ENCODE data around the gene SLC6A3.

Gene SLC6A3

DNA sequence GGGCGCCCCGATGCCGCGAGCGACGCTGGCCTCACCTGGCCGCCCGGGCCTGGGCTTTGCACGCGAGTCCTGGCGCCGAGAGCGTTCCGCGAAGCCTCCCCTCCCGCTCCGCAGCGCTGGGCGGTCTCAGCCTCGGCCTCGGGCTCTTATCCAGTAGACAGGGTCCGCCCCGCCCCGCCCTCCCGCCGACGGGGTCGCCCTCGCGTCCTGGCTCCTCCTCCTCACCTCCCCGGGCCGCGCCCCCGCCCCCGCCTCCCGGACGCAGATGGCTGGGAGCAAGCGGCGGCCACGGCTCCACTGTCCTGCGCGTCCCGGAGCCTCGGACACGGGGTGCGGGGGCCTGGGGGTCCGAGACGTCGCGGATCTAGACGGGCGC lies at the start of gene SLC6A3:
Gene SLC6A3, minus strand, starts transcription at position 128 of the 376 bp plus-strand sequence. CDS start 2,243 bp downstream, outside the sequence.
- DNase-seq, result peak; percentile 3

DNA sequence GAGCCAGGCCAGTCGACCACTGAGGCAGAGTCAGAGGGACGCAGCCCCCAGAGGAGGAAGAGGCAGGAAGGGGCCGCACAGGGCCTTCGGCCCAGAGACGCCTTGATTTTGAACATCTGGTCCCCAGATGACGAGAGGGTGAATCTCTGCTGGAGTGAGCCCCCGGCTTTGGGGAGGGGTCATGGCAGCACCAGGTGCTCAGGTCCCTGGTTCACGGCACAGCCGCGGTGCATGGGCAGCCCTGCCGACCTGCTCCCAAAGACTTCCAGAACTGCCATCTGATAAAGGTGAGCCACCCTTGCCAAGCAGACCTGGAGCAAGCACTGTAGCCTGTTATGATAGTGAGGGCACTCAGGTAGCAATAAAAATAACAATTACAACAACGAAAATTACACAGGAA lies 48.7 kb upstream of the SLC6A3 start:
- DNase-seq, result no peak

DNA sequence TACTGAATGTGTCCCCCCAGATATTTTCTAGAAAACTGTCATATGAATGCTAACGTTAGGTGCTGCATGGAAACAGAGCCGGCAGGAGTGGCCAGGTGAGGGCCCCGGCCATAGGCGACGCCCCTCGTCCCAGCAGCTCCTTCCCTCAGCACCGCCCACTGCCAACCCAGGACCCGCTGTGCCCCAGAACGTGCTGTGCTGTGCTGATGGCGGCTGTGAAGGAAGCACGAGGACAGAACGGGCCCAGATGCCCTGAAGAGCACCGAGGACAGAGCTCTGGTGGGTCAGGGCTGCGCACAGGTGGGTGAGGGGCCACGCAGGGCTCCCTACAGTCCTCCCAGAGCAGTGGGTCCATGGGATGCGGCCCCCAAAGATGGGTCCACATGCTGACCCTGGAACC lies 48.2 kb upstream of the SLC6A3 start:
- DNase-seq, result no peak

DNA sequence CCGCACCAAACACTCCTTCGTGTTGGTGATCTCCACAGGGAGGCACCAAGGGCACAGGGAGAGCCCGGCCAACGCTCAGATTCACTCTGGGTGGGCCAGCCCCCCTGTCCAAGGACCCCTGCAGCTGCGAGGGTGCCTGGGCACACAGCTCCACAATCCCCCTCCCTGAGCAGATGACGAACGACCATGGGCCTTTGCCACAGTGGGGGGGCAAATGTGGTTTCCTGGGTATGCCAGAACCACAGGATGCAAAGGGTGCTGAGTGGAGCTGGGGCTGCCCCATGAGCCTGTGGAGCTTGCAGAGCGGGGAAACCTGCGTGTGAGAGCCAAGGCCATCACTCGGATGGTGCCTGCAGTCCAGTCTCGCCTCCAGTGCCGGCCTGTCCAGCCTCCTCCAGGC lies 47.5 kb upstream of the SLC6A3 start:
- no peak for DNase-seq

DNA sequence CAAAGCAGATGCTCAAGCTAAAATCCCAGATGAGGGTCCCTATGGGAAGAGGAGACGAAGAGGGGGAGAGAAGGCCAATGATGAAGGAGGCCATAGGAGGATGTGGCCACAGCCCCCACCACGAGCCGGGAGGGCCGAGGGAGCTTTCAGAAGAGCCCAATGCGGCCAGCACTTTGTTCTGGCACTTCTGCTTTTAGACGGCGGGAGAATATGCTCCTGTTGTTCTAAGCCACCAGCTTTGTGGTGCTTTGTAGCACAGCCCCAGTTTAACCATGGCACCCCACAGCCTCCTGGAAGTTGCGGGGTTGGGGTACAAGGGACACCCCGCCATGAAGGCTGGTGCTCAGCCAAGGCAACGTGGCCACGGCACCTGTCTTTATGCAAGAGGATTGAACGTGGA lies 45.1 kb upstream of the SLC6A3 start:
- no peak for DNase-seq

DNA sequence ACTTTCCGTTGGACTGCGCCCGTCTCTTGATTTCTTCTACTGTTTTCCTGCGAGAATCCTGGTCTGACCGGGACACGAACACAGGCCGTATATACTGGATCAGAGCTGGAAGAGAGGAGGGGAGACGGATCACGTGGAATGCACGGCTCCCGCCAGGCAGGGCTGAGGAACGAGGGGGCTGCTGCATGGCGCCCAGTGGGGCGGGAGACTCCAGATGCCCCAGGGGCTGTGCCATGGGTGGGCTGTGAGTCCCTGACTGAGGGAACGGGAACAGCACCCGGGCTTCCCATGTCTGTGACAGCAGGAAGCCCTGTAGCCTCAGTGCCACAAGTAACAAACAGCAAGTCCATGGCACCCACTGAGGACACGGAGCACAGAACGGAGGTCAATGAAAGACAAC lies 44.5 kb upstream of the SLC6A3 start:
- DNase-seq, result no peak

DNA sequence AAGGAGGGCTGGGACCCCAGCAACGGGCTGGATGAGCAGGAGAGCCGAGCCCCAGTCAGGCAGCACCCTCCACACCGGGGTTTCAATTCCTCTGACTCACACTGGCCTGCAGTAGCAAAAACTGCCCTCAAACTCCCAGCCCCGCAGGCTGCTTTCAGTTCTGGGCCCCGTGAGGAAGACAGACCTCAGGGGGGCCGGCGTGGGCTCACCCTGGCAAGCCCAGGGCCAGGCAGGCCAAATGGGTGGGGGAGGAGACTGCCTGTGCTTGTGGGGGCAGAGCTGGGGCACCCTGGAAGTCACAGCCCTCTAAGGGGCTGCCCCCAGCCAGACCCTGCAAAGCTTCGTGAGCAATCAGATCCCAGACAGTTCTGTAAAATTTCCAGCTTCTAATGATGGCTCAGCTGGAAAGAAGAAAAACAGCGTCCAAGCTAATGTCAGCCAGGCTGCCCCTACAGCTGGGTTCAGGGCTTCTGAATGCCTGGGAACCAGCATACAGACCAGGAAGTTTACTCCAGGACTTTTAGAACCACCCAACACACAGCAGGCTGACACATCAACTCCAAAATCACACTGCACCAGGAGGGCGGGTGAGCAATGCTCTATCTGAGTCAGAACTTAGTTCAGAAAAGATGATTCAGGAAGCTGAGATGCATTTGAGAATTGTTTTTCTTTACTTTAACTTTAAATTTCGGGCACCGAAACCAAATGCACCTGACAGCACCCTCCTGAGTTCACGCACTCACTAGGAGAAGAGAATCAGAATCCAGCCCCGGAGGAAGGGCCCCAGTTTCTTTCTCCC lies 43.8 kb upstream of the SLC6A3 start:
- DNase-seq, result no peak

DNA sequence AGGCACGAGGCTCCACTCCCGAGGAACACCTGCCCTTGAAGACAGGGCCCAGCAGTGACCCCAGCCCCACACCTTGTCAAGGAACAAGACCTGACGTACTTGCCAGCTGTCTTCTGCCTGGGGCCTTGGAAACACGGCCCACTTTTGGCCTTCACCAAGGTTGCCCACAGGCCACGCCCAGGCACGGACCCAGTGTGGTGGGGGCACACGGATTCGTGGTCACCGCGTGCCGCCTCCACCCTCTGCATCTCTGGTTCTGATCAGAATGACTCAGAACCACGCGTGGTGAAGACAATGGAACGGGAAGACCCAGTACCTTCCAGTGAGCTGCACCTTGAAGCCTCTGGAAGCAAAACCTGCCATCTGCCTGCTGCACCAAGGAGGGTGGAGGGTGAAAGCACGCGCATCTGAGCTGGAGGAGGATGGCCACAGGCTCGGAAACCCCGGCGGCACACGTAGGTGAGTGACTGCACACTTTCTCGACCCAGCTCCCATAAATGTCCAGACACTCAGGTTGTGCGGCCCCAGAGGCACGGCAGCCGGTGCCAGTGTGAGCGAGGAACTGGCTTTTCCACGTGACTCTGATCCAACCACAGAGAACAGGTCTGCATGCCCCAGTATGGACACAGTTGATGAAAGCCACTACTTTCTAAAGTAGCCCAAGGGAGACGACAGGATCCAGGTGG lies 42.0 kb upstream of the SLC6A3 start:
- no peak for DNase-seq

DNA sequence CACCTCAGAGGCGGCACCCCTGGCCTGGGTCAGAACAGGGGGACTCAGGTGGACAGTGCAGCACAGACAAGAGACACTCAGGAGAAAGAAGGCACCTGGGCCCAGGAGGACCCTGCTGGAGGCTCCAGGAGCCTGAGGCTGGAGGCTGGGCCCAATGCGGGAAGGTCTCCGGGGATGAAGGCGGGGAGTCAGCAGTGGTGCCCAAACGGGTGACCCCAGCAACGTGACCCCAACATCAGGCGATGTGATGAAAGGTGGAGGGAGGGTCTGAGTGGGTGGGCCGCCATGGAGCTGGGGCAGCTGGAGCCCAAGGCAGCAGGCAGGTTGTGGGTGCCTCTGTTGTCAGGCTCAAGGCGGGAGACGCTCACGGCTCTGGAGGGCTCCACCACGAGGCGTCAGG lies 41.0 kb upstream of the SLC6A3 start:
- no peak for DNase-seq

DNA sequence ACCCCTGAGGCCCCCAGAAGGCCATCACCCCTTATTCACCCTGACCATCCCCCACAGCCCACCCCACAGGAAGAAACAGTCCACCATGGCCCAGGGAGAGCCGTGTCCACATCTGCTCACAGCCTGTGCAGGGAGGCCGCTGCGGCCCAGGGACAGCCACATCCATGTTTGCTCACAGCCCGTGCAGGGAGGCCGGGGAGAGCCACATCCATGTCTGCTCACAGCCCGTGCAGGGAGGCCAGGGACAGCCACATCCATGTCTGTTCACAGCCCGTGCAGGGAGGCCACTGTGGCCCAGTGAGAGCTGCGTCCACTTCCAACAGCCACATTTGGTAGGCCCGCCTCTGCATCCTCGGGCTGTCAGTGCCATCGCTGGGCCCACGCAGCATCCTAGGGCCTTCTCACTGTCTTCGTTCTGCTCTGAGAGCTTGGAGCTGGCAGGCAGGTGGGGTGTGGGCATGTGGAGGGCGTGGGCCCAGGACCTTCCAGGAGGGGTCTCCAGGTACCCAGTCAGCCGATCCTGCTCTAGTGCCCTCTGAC lies 40.4 kb upstream of the SLC6A3 start:
- no peak for DNase-seq

DNA sequence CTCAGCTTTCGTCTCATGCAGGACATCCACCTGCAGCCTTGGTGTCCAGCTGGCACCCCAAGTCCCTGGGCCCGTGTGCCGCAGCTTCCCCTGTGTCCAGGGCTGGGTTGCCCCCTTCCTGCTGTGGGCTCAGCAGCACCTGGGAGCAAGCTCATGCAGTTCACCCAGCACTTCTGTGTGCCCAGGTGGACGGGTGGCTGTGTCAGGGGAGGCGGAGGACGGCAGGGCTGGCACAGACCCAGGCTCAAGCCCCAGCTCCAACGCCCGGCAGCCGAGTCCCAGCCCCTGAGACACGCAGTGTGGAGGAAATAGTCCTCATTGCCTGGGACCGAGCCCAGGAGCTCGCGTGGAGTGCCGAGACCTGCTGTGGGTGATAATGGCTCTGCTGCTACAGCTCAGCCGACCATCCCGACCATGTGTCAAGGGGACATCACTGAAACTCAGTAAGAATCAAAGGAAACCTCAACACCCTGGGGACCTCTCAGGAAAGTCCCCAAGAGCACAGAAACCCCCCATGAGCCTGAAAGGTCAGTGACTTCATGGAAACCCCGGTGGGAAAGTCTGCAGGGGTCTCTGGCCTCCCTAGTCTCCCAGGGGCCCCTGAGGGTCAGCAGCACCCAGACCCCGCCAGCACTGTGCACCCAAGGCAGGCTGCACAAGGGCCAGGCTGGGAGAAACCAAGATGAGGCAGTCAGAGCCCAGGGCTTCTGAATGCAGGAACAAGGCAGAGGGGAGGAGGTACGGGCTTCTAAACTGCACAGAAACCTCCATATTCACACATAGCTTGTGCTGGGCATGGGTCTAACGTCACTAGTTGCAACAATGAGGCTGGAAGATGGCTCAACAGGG lies 39.7 kb upstream of the SLC6A3 start:
- DNase-seq, result no peak

DNA sequence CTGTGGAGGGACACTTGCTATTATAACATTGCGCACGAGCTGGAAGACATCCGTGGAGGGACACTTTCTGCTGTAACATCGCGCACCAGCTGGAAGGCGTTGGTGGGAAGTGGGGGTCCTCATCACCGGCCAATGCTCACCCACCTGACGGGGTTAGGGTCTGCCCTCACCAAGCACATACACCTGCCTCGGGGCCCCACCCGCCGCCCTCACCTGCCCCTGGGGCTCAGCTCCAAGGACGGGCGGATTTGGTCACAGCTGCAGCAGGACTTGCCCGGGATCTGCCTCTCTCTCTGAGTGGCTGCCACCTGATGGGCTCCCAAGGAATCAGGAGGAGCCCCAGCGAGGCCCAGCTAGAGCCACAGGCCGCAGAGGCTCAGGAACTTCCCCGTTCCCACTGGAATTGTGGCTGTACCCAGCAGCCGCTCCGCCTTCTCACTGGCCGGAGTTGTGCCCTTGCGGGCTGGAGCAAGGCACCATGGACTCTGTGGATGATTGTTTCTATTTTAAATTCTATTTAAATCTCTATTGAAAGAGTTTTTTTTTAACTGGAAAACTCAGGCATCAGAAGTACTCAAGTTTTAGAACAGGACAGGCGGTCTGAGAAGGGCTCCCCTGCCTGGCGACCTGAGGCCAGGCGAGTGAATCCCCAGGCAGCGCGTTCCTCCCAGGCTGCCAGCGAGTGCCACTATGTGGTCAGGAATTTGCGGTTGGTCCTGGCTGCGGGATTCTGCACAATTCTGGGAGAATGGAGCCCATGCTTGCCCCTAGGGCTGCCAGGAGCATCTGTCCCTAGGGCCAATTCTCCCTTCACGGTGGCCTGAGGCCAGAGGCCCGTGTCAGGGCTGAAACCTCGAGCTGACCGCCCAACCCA lies 38.9 kb upstream of the SLC6A3 start:
- DNase-seq, result no peak

DNA sequence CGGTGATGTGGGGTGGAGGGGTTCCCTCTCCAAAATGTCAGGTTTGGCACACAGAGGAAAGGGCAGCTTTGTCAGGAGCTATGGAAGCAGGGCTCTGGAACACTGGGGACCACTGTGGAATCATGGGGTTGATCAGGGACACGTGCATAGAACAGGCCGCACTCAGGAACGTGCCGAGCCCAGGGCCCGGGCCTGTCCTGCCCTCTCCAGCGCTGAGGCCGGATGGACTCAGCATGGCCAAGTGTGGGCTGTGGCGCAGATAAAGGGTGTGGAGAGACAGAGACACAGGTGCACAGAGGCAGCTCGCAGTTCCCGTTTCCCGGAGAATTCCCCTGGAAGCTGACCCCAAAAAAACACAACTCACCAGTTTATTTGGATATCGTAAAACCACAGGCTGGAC lies 37.8 kb upstream of the SLC6A3 start:
- no peak for DNase-seq

DNA sequence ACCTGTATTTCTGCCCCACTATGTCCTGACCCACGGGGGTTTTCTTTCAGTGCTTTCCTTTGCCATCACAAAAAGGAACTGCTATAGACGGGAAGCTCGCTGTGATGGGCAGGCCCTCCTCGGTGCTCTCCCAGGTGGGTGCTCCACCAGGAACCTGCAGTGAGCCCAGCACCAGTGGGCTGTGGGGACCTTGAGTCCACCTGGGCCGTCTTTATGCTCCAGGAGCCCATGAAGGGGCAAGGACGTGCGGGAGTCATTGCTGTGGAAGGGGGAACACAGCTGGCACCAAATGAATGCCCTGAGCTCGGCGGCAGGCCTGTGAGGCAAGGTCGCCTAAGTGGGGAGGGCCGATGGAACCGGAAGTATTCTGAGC lies 36.7 kb upstream of the SLC6A3 start:
- no peak for DNase-seq

DNA sequence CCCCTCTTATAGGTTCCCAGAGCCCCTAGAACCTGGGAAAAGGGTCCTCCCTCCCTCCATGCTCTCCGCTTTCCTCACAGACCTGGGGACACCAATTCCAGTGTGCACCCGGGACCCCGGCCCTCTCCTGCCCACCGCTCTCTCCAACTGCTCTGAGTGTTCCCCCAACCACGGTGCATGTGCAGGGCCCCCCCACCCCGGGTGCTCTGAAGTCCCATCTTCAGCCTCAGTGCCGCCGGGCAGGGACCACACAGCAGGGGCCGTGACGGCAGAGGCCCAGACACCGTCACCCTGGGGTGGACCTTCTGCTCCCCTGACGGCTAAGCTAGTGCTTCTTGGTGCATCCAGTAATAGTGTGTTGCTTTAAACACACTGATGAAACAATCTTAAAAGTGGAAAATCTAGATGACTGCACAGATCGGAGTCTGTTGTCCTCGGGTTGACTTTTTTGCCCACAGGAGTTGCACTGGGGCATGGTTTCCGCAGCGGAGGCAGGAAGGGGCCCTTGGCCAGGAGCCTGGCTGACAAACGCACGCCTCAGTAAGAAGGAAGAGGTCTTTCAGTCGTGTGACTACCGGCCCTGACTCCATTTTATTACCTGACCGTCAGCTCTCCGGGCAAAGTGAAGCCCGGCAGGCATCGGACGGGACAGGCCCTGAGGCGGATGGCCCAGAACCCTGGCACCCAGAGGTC lies 36.2 kb upstream of the SLC6A3 start:
- DNase-seq, result no peak

DNA sequence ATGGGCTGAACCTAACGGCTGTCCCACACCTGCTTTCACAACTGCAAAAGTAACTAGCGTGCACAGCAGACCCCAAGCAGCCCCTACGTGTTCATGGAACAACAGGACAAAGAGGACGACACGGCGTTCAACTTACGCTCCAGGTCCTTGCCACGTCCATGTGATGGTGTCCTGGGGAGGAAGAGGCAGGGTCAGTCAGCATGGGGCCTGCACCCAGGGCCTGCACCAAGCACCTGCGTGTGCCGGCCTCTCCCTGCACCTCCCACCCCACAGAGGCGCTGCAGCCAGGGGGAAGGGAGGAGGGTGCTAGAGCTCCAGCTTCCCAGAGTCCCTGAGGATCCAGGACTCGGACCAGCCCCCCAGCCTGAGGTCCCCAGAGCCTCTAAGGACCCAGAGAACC lies 35.6 kb upstream of the SLC6A3 start:
- DNase-seq, result no peak

DNA sequence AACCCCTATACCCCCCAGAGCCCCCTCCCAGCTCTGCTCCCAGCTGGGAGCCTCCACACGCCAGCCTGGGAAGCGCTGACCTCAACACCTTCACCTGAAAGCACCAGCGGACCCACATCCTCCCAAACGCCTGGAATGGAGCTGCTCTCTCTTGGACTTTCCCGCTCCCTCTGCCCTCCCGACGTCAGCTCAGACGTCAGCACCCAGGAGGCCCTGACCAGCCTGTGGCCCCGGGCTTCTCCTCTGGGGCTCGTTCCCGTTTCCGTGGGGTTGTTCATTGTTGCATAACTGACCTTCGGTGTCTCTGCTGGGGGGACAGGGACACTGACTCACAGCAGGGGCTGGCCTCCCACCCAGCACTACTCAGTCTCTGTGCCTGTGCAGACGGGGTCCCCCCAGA lies 35.0 kb upstream of the SLC6A3 start:
- no peak for DNase-seq

DNA sequence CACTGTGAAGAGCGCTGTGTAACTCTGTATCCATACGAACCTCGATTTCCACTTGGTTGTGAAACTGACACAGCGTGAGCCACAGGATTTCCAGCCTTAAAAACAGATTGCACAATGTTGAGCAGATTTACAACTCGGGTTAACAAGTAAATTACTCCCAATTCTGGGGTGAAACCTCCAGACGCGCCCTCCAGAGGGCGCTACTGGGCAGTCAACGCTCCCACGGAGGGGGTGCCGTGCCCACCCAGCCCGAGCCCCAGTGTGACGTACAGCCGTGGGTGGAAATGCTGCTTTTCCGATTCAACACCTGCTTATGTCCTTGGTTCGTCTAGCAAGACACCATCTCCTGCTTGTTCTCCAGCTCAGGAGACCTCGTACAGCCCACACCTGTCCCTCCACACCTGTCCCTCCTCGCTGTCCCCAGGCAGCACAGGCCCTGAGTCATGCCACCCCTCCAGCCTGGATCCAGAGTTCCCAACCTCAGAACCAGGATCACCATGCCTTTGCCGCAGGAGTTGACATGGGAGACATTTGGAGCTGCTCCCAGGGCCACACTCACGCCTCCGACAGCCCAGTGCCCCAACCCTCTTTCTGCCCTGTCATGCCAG lies 34.4 kb upstream of the SLC6A3 start:
- peak; percentile 53 for DNase-seq

DNA sequence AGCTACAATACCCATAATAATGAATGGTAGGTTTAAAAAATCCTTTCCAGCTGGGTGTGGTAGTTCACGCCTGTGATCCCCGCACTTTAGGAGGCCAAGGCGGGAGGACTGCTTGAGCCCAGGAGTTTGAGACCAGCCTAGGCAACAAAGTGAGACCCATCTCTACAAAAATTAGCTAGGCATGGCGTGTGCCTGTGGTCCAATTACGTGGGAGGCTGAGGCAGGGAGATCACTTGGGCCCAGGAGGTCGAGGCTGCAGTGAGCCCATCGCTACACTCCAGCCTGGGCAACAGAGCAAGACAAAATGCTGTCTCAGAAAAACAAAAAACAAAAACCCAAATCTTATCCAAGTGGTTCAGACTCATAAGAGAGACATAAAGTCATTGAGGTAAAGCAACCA lies 33.8 kb upstream of the SLC6A3 start:
- no peak for DNase-seq

DNA sequence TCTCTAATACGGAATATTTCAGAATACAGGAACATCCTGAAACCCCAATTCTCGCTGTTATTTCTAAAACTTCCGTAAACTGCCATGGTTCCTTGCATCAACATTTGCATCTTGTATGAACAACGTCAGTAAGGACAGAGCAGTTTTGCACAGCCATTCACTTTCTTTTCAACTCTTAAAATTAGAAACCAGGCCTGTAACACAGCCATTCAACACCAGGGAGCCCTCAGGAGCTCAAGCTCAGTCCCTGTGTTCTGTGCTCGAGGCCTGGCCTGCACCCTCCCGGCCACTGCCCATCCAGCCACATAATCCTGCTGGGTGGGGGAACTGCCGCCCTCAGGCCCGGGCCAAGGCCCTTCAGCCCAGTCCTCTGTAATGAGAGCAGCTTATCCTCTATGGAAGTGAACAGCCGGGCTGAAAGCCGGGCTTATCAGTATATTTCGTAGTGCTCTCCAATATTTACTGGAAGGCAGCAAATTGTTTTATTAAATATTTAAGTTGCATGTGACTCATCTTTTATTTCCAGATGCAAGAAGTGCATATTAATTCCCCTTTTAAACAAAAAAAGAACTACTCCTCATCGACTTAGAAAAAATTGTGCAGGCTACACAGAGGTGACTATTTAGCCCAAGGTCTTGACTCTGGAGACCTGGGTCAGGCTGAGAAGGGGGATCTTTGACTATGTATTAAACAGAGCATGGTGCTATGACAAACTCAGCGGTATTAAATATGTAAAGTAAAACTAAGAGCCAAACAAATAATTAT lies 33.2 kb upstream of the SLC6A3 start:
- no peak for DNase-seq

DNA sequence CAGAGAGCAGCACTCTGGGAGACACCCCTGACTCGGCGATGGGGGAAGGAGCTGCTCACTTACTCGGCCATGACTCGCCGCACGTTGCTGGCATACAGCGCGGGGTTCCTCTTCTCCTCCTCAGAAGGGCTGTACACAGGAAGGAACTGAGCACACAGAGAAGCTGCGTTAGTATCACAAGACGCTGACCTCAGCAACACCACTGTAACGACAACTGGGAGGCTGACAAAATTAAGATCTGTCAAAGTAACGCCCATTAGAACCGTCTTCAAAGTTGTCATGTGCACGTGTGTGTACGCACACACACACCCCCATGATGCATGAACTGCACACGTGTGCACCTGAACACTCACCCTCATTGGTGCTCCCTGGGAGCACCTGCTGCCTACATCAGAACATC lies 32.1 kb upstream of the SLC6A3 start:
- DNase-seq, result no peak

All from CD4-positive, alpha-beta T cell treated with Interleukin-10 for 1 hour (primary cell).